NB4 (cell line): ENCODE data around the gene MAPK1IP1L.
"Not testable (repeated sequence)": the region's sequence is repeated elsewhere in the genome, so short reads cannot be mapped to it uniquely, and the experiment has no call there.

Experiments
- MYC ChIP-seq: IDR thresholded peaks from 2 replicates; pipeline ENCODE4 v1.6.1; 2011; ENCODE audit warnings: low read depth, low read length
- POLR2A ChIP-seq: IDR thresholded peaks from 2 replicates; pipeline ENCODE4 v1.6.1; 2011; ENCODE audit warnings: mild to moderate bottlenecking; ENCODE audit not compliant: insufficient read length; ENCODE audit errors: extremely low read depth
- TF ChIP-seq, protein P1 (sequence below): IDR thresholded peaks from one replicate; pipeline ENCODE4 v1.5.1; 2012; ENCODE audit warnings: low read depth, low read length
- TF ChIP-seq, protein P2 (sequence below): IDR thresholded peaks from 2 replicates; pipeline ENCODE4 v1.6.1; 2011; ENCODE audit warnings: low read depth, low read length

DNA sequence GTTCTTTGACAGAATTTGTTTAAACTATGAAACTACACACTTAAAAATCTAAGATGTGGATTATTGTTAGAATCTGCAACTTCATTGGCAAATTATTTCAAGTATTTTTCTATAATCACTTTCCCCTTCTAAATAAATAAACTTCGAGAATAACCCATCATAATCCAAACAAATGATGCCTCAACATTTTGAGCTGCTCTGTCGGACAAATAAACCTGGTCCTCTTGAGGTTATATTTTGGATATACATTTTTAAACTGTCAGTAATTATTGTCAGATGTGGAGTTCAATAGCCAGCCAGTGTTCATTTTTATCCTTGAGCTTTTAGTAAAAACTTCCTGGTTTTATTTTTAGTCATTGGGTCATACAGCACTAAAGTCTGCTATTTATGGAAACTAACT is 13.4 kb downstream of the MAPK1IP1L start:
- TF ChIP-seq, protein P1, sequence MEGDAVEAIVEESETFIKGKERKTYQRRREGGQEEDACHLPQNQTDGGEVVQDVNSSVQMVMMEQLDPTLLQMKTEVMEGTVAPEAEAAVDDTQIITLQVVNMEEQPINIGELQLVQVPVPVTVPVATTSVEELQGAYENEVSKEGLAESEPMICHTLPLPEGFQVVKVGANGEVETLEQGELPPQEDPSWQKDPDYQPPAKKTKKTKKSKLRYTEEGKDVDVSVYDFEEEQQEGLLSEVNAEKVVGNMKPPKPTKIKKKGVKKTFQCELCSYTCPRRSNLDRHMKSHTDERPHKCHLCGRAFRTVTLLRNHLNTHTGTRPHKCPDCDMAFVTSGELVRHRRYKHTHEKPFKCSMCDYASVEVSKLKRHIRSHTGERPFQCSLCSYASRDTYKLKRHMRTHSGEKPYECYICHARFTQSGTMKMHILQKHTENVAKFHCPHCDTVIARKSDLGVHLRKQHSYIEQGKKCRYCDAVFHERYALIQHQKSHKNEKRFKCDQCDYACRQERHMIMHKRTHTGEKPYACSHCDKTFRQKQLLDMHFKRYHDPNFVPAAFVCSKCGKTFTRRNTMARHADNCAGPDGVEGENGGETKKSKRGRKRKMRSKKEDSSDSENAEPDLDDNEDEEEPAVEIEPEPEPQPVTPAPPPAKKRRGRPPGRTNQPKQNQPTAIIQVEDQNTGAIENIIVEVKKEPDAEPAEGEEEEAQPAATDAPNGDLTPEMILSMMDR: not testable (repeated sequence)
- not testable (repeated sequence) for TF ChIP-seq POLR2A, MYC
- TF ChIP-seq, protein P2, sequence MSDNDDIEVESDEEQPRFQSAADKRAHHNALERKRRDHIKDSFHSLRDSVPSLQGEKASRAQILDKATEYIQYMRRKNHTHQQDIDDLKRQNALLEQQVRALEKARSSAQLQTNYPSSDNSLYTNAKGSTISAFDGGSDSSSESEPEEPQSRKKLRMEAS: not testable (repeated sequence)
